NB4 (cell line): ENCODE measurements around the gene HOXA4.

Experiments used
- CTCF ChIP-seq: IDR thresholded peaks from one replicate; pipeline ENCODE4 v1.5.1; 2012; ENCODE audit warnings: low read depth, low read length
- MAX ChIP-seq: IDR thresholded peaks from 2 replicates; pipeline ENCODE4 v1.6.1; 2011; ENCODE audit warnings: low read depth, low read length
- POLR2A ChIP-seq: IDR thresholded peaks from 2 replicates; pipeline ENCODE4 v1.6.1; 2011; ENCODE audit warnings: mild to moderate bottlenecking; ENCODE audit not compliant: insufficient read length; ENCODE audit errors: extremely low read depth

- TF ChIP-seq CTCF (no peak), MAX (peak; percentile 90), POLR2A (peak; percentile 35)
Measured at GRCh38 chr7:27095897-27096767, 34.4 kb downstream of the HOXA4 start, which contains the start of gene HOXA1.
